Thyroid gland (tissue), 4 donors: ENCODE results near the gene SLC17A9. TPM values are rescaled to one million over a fixed set of nuclear protein-coding genes. Genes with fewer than 3 reads are reported as not detected.

Experiments used
- DNase-seq, 2 donors: peaks; one replicate each; pipeline ENCODE4 v3.0.0-alpha.2; 2019
- H3K27ac ChIP-seq, 3 donors: fragments of 200-600 bp; sonication (generic); 1 replicate in 2 of 3; 2 replicates in 1 of 3; pipeline ENCODE4 v1.5.1; 2016 to 2019; ENCODE audit warnings: mild to moderate bottlenecking in 1 of 3, moderate library complexity in 1 of 3
- H3K27me3 ChIP-seq: fragments of 200-600 bp; sonication (generic); one replicate; pipeline ENCODE4 v1.5.1; 2019
- H3K36me3 ChIP-seq, 2 donors: fragments of 200-600 bp; sonication (generic); one replicate each; pipeline ENCODE4 v1.5.1; 2016 to 2019
- H3K4me1 ChIP-seq, 2 donors: fragments of 200-600 bp; sonication (generic); one replicate each; pipeline ENCODE4 v1.5.1; 2017 to 2019
- H3K4me3 ChIP-seq, 3 donors: fragments of 200-600 bp; sonication (generic); replicated peaks in 1 of 3; 1 replicate in 2 of 3; 2 replicates in 1 of 3; pipeline ENCODE4 v1.5.1; 2016; ENCODE audit warnings: mild to moderate bottlenecking in 1 of 3
- H3K9me3 ChIP-seq: fragments of 200-600 bp; sonication (generic); one replicate; pipeline ENCODE4 v1.5.1; 2017
- POLR2A ChIP-seq, 2 donors: fragments of 450-650 bp; IDR thresholded peaks; one replicate each; pipeline ENCODE4 v1.6.1; 2017; ENCODE audit warnings: antibody characterized with exemption in 2 of 2, mild to moderate bottlenecking in 2 of 2, moderate library complexity in 1 of 2
- WGBS, 2 donors: methylation state at CpG; one replicate each; pipeline ENCODE4 v1.1.5; 2017; 5-methylcytosine and 5-hydroxymethylcytosine counted together
- intact Hi-C: fragments of 100-400 bp; cut with DNase I; formaldehyde crosslinking; loops from one replicate; pipeline ENCODE4 v1.15.1; 2023
- total RNA-seq, 4 donors: library from RNA; depleted of rRNA; stranded (reverse); fragments of >200 nt; gene quantifications; one replicate each; pipeline ENCODE4 v1.2.3, GENCODE V29; 2016
- TF ChIP-seq, protein P1 (sequence below), 6 experiments: fragments of 200-600 bp in 3 of 6; fragments of 450-650 bp in 3 of 6; sonication (generic) in 3 of 6; IDR thresholded peaks; one replicate each; pipeline ENCODE4 v1.5.1; 2016 to 2019; ENCODE audit warnings: antibody characterized with exemption in 6 of 6, mild to moderate bottlenecking in 2 of 6, inconsistent platforms in 1 of 6, moderate library complexity in 1 of 6

The SLC17A9 gene
- total RNA-seq, 4 donors from 2014 or later, result 0.68 to 1.6 (median 1.00) TPM

DNA sequence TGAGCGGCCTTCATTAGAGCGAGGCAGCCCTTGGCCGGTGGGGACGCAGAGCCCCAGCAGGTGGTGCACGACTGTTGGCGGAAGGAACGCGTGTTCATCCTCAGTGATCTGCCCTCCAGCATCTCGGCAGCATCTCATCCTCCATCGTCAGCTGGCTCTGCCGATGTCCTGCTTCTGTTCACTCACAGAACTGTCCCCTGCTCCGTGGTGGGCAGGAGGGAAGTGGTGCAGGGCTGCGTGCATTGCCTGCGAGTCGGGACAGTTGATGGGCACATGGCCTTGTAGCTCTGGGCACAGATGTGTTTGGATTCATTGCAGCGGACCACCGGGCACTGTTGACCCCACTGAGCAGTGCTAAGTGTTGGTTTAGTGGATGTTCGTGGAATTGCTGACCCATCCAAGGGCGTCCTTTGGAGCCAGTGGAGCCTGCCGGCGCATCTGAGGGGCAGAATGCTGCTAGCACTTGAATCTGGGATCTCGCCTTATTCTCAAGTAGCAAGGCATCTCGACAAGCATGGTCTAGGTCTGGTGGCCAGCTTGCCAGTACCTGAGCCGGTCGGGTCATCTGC lies 6.7 kb upstream of the SLC17A9 start:
- Histone ChIP-seq H3K27ac (no peak overlapping the region), H3K4me3 (no peak overlapping the region), H3K9me3 (no peaks in the 10 kb centered on the region), H3K4me1 (no peaks in the 10 kb centered on the region), H3K36me3 (peaks cover 49% of the 10 kb centered on the region in 2 donors), H3K27me3 (no peaks in the 10 kb centered on the region)
- intact Hi-C loops, result no loop called here
- DNase-seq, result no peak
- TF ChIP-seq, protein P1, sequence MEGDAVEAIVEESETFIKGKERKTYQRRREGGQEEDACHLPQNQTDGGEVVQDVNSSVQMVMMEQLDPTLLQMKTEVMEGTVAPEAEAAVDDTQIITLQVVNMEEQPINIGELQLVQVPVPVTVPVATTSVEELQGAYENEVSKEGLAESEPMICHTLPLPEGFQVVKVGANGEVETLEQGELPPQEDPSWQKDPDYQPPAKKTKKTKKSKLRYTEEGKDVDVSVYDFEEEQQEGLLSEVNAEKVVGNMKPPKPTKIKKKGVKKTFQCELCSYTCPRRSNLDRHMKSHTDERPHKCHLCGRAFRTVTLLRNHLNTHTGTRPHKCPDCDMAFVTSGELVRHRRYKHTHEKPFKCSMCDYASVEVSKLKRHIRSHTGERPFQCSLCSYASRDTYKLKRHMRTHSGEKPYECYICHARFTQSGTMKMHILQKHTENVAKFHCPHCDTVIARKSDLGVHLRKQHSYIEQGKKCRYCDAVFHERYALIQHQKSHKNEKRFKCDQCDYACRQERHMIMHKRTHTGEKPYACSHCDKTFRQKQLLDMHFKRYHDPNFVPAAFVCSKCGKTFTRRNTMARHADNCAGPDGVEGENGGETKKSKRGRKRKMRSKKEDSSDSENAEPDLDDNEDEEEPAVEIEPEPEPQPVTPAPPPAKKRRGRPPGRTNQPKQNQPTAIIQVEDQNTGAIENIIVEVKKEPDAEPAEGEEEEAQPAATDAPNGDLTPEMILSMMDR (IDR thresholded peaks at IDR 0.05), result no peak
- TF ChIP-seq POLR2A (IDR thresholded peaks at IDR 0.05), result no peak
- 87 to 89% methylated on average over 17 to 22 of the region's 25 CpGs for whole genome bisulfite sequencing, 2 donors

DNA sequence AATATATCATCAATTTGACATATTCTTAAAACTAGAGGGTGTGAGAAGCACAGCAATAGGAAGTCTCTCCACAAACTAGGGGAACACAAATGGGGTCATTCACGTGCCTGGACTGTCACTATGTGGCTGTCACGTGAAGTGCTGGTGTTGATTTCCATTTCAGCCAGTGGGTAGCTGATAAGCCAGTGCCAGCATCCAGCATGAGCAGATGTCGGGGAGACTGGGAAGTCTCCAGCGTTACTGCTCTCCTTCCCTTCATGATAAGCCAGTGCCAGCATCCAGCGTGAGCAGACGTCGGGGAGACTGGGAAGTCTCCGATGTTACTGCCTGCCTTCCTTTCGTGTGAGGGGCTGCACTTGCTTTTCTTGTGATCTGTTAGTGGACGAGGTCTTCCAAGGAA lies 5.6 kb upstream of the SLC17A9 start:
- DNase-seq, result no peak
- intact Hi-C loops, result no loop called here
- H3K27ac ChIP-seq, result no peak overlapping the region
- H3K27me3 ChIP-seq, result no peaks in the 10 kb centered on the region
- H3K9me3 ChIP-seq, result no peaks in the 10 kb centered on the region
- H3K4me3 ChIP-seq, result no peak overlapping the region
- no peak for TF ChIP-seq POLR2A (IDR thresholded peaks at IDR 0.05)
- TF ChIP-seq, protein P1 (IDR thresholded peaks at IDR 0.05), result no peak
- WGBS, 2 donors, result 80 to 92% methylated on average over 10 of the region's 10 CpGs
- H3K4me1 ChIP-seq, result peaks cover 0 to under 1% of the 10 kb centered on the region in 2 donors
- H3K36me3 ChIP-seq, result peaks cover 49% of the 10 kb centered on the region in 2 donors

DNA sequence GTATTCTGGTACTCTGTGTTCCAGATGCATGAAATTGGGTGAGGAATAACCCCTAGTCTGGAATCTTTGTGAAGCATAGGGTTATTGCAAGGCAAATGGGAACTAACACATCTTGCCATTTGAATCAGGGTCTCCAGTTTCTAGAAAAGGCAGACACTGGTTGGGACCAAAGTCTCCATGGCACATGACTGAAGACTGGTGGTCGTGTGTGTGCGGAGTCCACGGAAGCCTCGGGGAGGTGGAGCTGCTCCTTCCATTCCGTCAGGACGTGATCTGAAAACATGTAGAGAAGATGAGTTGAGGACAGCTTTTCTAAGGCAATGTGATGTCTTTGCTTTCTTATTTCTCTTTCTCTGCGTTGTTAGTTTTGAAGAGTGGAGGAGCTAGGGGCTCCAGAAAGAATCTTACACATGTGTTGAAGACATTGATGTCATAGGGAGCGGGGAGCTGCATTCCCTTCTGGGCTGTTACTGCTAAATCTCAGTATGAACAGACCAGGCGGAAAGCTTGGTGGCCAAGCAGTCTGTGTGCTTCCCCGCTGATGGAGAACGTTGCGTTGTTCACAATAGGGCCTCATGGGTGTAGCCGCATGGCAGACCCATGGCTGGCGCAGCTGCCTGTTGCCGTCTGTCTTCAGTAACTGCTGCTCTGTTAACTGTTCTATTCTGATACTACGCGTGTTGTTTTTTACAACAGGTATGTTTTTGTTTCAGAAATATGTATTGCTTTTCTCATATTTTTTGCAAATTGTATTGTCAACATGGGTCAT lies 4.8 kb upstream of the SLC17A9 start:
- no peaks in the 10 kb centered on the region for H3K9me3 ChIP-seq
- peaks cover 6 to 8% of the 10 kb centered on the region in 2 donors for H3K4me1 ChIP-seq
- 94 to 95% methylated on average over 17 of the region's 17 CpGs for WGBS, 2 donors
- TF ChIP-seq, protein P1 (IDR thresholded peaks at IDR 0.05), result no peak
- TF ChIP-seq POLR2A (IDR thresholded peaks at IDR 0.05), result no peak
- no peak for DNase-seq
- intact Hi-C loops, result no loop called here
- H3K27ac ChIP-seq, result no peak overlapping the region
- H3K4me3 ChIP-seq, result no peak overlapping the region
- H3K27me3 ChIP-seq, result no peaks in the 10 kb centered on the region
- H3K36me3 ChIP-seq, result peaks cover 49% of the 10 kb centered on the region in 2 donors

DNA sequence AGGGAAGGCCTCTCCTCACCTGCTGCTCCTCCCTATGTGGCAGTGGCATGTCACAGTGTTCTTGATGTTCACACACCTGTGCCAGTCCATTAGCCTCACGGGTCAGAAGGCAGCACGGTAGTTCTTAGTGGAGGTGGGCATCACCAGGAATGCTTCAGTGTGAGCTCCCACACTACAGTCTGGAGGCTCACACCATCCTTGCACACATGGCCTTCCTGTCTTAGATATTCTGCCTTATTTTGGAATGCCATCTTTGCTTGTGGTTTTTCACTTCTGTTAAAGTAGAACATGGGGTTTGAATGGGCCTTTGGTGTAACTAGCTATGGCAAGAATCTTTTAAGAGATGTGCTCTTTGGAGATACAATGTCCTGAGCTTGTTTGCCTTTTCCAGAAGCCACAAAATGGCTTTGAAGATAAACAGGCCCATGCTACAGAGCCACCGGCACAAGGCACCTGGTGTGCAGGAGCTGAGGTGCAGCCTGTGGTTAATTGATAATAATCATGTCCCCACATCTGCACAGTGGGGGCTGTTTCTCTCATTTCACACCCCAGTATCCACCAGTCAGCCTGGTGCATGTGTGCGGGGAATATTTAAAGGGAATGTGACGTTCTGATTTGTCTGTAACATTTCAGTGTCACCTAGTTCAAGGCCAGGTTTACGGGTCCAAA lies 3.2 kb upstream of the SLC17A9 start:
- no peak overlapping the region for H3K27ac ChIP-seq
- peaks cover 34 to 38% of the 10 kb centered on the region in 2 donors for H3K36me3 ChIP-seq
- no peak for TF ChIP-seq POLR2A (IDR thresholded peaks at IDR 0.05)
- TF ChIP-seq, protein P1 (IDR thresholded peaks at IDR 0.05), result no peak
- H3K4me1 ChIP-seq, result peaks cover 22 to 24% of the 10 kb centered on the region in 2 donors
- no peaks in the 10 kb centered on the region for H3K27me3 ChIP-seq
- 96 to 98% methylated on average over 6 of the region's 6 CpGs for WGBS, 2 donors
- no peak for DNase-seq
- H3K4me3 ChIP-seq, result no peak overlapping the region
- intact Hi-C loops, result no loop called here
- no peaks in the 10 kb centered on the region for H3K9me3 ChIP-seq

DNA sequence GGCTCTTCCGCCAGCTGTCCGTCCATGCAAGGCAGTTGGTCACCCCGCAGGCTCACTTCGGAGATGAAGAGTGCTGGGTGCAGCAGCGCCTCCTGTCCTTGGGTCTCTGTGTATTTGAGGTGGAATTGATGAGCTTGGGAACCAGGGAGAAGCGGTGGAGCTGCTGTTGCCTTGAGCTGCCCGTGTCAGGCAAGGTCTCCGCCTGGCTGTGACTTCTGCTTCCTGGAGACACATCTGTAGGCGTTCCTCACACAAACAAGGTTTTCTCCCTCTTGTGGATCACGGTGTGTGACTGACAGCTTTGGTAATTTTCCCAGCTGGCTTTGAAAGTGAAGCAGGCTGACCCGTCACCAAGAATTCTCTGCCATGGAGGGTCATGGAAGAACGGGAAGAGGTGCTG lies 2.5 kb upstream of the SLC17A9 start:
- Histone ChIP-seq H3K27me3 (no peaks in the 10 kb centered on the region), H3K4me1 (peaks cover 27 to 28% of the 10 kb centered on the region in 2 donors), H3K27ac (no peak overlapping the region), H3K4me3 (no peak overlapping the region), H3K36me3 (peaks cover 27 to 31% of the 10 kb centered on the region in 2 donors), H3K9me3 (no peaks in the 10 kb centered on the region)
- intact Hi-C loops, result no loop called here
- WGBS, 2 donors, result 91 to 93% methylated on average over 10 to 12 of the region's 12 CpGs
- TF ChIP-seq, protein P1 (IDR thresholded peaks at IDR 0.05), result no peak
- no peak for TF ChIP-seq POLR2A (IDR thresholded peaks at IDR 0.05)
- DNase-seq, result no peak
